ENCODE measurements around the gene PTDSS2.

PTDSS2 gene

DNA sequence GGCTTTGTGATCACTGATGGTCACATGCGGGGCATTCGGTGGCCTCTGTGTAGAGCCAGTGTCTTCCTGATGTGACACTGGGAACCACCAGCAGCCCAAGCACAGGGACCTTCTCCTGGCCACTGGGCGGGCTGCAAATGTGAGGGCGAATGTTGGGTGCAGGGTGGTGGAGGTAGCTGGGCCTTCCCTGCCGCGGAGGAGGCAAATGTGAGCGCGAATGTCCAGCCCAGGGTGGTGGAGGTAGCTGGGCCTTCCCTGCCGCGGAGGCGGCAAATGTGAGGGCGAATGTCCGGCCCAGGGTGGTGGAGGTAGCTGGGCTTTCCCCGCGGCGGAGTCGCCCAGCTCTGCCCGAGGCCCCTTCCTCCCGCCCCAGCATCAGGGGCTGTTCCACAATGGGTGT, 23.3 kb downstream of the PTDSS2 start:
- TF ChIP-seq, protein P1, sequence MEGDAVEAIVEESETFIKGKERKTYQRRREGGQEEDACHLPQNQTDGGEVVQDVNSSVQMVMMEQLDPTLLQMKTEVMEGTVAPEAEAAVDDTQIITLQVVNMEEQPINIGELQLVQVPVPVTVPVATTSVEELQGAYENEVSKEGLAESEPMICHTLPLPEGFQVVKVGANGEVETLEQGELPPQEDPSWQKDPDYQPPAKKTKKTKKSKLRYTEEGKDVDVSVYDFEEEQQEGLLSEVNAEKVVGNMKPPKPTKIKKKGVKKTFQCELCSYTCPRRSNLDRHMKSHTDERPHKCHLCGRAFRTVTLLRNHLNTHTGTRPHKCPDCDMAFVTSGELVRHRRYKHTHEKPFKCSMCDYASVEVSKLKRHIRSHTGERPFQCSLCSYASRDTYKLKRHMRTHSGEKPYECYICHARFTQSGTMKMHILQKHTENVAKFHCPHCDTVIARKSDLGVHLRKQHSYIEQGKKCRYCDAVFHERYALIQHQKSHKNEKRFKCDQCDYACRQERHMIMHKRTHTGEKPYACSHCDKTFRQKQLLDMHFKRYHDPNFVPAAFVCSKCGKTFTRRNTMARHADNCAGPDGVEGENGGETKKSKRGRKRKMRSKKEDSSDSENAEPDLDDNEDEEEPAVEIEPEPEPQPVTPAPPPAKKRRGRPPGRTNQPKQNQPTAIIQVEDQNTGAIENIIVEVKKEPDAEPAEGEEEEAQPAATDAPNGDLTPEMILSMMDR (IDR thresholded peaks at IDR 0.05; ENCODE audit: control insufficient read depth, extremely low read depth, insufficient read depth): no peak
- DNase-seq (ENCODE audit: low read depth): no peak
- H3K4me3 ChIP-seq (ENCODE audit: low read depth, low read length): no peak overlapping the region

DNA sequence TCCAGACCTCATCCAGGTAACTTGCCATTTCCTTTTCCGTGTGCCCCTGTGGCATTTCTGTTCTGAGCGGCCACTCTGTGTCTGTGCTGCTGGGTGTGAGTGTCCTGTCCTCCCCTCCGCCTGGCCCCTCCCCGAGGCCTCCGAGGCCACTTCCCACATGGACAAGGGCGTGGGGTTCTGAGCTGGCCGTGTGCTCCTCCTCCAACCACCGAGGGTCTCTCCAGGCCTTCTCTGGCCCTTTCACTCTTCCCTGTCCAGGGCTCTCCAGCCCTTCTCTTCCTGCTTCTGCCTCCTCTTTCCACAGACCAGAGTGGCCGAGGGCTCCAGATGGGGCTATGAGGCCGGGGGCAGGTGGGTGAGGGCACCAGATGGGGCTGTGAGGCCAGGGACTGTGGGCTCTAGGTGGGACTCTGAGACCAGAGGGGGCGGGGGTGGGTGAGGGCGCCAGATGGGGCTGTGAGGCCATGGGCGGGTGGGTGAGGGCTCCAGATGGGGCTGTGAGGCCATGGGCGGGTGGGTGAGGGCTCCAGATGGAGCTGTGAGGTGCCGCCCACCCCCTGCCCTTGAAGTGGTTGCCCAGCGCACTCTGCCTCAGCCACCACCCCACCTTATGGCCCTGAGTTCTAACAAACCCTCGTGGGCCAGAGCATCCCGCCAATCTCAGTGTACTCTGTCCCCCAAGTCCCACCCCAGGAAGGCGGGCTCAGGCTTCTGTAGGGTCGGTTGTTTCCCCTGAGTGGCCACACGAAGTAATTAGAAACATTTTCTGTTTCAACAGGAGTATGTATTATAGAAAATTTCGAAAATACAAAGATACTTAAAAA, 24.1 kb downstream of the PTDSS2 start:
- no peak overlapping the region for H3K4me3 ChIP-seq (ENCODE audit: low read depth, low read length)
- TF ChIP-seq, protein P1 (IDR thresholded peaks at IDR 0.05; ENCODE audit: control insufficient read depth, extremely low read depth, insufficient read depth): no peak
- DNase-seq (ENCODE audit: low read depth): no peak

DNA sequence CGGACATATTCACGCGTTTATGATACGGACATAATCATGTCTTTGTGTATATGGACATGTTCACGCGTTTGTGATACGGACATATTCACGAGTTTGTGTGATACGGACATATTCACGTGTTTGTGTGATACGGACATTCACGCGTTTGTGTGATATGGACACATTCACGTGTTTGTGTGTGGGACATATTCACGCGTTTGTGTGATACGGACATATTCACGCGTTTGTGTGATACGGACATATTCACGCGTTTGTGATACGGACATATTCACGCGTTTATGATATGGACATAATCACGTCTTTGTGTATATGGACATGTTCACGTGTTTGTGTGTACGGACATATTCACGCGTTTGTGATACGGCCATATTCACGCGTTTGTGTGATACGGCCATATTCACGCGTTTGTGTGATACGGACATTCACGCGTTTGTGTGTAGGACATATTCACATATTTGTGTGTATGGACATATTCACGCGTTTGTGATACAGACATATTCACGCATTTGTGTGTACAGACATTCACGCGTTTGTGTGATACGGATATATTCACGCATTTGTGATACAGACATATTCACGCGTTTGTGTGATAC, 24.9 kb downstream of the PTDSS2 start:
- TF ChIP-seq, protein P1 (IDR thresholded peaks at IDR 0.05; ENCODE audit: control insufficient read depth, extremely low read depth, insufficient read depth): no peak
- no peak for DNase-seq (ENCODE audit: low read depth)
- no peak overlapping the region for H3K4me3 ChIP-seq (ENCODE audit: low read depth, low read length)

DNA sequence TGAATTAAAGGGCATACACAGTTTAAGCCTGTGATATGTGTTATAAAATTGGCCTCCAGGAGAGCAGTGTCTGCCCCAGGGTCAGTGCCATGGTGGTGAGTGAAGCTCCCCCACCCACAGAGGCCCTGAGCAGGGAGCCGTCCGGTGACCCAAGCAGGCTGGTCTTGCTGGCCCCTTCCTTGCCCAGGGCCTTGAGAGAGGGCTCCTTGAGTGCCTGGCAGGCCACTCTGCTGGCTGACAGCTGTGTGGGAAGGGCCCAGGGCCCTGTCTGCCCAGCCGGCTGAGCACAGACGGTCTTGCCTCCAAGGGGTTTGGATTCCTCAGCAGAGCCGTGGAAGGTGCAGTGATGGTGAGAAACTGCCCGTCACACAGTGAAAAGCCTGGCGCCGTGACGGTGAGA, 25.9 kb downstream of the PTDSS2 start:
- TF ChIP-seq, protein P1 (IDR thresholded peaks at IDR 0.05; ENCODE audit: control insufficient read depth, extremely low read depth, insufficient read depth): no peak
- DNase-seq (ENCODE audit: low read depth): no peak
- no peak overlapping the region for H3K4me3 ChIP-seq (ENCODE audit: low read depth, low read length)

DNA sequence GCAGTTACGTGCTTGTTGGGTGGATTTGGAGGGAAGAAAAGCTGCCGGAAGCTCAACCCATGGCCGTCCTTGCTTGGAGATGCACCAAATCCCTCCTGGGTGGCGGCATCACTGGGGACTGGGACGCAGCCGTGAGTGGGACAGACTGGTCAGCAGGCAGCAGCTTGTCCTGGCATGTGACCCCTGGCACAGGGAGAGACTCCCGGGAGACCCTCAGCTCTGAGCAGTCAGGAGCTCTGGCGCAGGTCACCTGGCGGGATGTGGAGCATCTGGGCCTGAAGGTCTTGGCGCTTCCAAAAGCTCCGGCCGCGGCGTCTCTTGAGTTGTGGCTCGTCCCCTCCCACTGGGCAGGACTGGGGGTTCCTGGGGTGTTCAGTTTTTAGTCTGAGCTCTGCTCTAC, 26.3 kb downstream of the PTDSS2 start:
- DNase-seq (ENCODE audit: low read depth): no peak
- TF ChIP-seq, protein P1 (IDR thresholded peaks at IDR 0.05; ENCODE audit: control insufficient read depth, extremely low read depth, insufficient read depth): no peak
- H3K4me3 ChIP-seq (ENCODE audit: low read depth, low read length): no peak overlapping the region

DNA sequence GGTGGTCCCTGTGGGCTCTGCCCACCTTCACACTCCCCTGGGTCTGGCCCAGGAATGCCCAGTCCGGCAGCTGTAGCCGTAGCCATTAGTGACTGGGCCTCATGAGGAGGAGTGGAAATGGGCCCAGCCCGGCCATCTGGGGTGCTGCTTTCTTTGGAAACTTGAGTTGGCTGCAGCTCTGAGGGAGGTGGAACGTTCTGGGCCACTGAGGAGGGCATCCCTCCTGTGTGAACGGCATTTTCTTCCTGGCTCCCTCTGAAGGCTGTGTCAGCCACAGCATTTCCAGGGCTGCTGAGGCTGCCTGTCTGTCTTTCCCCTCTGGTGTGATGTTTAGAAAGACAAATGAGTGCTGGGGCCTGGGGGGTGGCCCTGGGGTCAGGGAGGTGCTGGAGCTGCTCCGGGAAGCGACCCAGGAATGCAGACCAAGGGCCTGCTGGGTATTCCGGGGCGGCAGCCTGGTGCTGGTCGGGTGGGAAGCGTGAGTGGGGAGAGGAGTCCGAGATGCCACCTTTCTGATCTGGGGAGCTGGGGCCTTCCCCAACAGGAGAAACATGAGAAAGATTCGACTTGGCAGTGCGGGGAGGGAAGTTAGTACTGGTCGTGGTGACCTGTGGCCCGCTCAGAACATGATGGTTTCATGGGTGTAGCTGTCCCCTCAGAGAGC, 27.1 kb downstream of the PTDSS2 start:
- no peak for DNase-seq (ENCODE audit: low read depth)
- no peak overlapping the region for H3K4me3 ChIP-seq (ENCODE audit: low read depth, low read length)
- TF ChIP-seq, protein P1 (IDR thresholded peaks at IDR 0.05; ENCODE audit: control insufficient read depth, extremely low read depth, insufficient read depth): no peak
